Measurements from ENCODE around the gene RBM38. TPM values are rescaled to one million over a fixed set of nuclear protein-coding genes. Genes with fewer than 3 reads are reported as not detected.

RBM38 gene
- total RNA-seq, 4 donors from 2014 or later = 3.7 to 9.1 (median 6.3) TPM

GRCh38 chr20:57451431-57451794 lies 60.2 kb downstream of the RBM38 start:
- no peak for TF ChIP-seq CTCF (IDR thresholded peaks at IDR 0.05; ENCODE audit: low read depth)

- no peak for TF ChIP-seq CTCF (IDR thresholded peaks at IDR 0.05; ENCODE audit: low read depth)
These were observed 60.8 kb downstream of the RBM38 start for GRCh38 chr20:57451795-57452661.

- no peak for TF ChIP-seq CTCF (IDR thresholded peaks at IDR 0.05; ENCODE audit: low read depth)
These were observed 64.2 kb downstream of the RBM38 start for GRCh38 chr20:57455386-57455785.

GRCh38 chr20:57456116-57456515 lies 64.9 kb downstream of the RBM38 start:
- no peak for TF ChIP-seq CTCF (IDR thresholded peaks at IDR 0.05; ENCODE audit: low read depth)

- no peak for TF ChIP-seq CTCF (IDR thresholded peaks at IDR 0.05; ENCODE audit: low read depth)
These were observed 66.3 kb downstream of the RBM38 start for GRCh38 chr20:57457243-57458095.

- no peak for TF ChIP-seq CTCF (IDR thresholded peaks at IDR 0.05; ENCODE audit: low read depth)
These were observed 67.4 kb downstream of the RBM38 start for GRCh38 chr20:57458400-57459160.

Other genes starting within 250 kb of the RBM38 start
- under 1 TPM in 2 of 4 donors, not detected in 2; 0.44 to 0.82 TPM for gene BMP7, start 124.8 kb upstream of the RBM38 start, total RNA-seq
- gene SPO11, start 61.6 kb upstream of the RBM38 start, total RNA-seq = not detected
- 10 to 100 TPM; 13.9 to 39.5 (median 16.4) TPM for gene RAE1, start 40.1 kb upstream of the RBM38 start, total RNA-seq
- gene CTCFL, start 133.7 kb downstream of the RBM38 start, total RNA-seq = under 1 TPM in 1 of 4 donors, not detected in 3; 0.17 TPM
- gene PCK1, start 169.7 kb downstream of the RBM38 start, total RNA-seq = 100 to 1,000 TPM; 152 to 643 (median 237) TPM
- gene ZBP1, start 229.0 kb downstream of the RBM38 start, total RNA-seq = 1 to 10 TPM in 1 of 4 donors, under 1 TPM in 2, not detected in 1; 0.57 to 1.0 (median 0.88) TPM